Ovary (tissue), 3 donors: ENCODE measurements around the gene KIF2A.

Experiments used
- POLR2A ChIP-seq: fragments of 450-650 bp; IDR thresholded peaks from one replicate; pipeline ENCODE4 v1.6.1; 2017; ENCODE audit warnings: antibody characterized with exemption, mild to moderate bottlenecking, moderate library complexity
- TF ChIP-seq, protein P1 (sequence below), 3 donors: fragments of 450-650 bp in 2 of 3; fragments of 200-600 bp in 1 of 3; IDR thresholded peaks; one replicate each; pipeline versions ENCODE4 v1.5.1 to v1.8.0; 2016 to 2022; ENCODE audit warnings: antibody characterized with exemption in 3 of 3, mild to moderate bottlenecking in 1 of 3
- donor health status: DM: no; HTN: no; CAD: no.

DNA sequence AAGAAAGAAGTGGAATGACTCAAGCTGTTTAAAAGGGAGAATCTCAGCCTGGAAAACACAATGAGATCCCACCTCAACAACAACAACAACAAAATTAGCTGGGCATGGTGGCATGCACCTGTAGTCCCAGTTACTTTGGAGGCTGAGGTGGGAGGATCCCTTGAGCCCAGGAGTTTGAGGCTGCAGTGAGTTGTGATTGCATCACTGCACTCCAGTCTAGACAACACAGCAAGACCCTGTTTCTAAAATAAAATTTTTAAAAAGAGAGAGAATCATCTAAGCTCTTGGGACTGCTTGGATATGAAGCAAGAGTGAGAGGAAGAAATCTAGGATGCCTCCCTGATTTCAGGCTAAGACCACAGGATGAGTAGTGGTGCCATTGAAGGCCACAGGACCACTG lies 47.4 kb upstream of the KIF2A start:
- TF ChIP-seq POLR2A: no peak
- TF ChIP-seq, protein P1, sequence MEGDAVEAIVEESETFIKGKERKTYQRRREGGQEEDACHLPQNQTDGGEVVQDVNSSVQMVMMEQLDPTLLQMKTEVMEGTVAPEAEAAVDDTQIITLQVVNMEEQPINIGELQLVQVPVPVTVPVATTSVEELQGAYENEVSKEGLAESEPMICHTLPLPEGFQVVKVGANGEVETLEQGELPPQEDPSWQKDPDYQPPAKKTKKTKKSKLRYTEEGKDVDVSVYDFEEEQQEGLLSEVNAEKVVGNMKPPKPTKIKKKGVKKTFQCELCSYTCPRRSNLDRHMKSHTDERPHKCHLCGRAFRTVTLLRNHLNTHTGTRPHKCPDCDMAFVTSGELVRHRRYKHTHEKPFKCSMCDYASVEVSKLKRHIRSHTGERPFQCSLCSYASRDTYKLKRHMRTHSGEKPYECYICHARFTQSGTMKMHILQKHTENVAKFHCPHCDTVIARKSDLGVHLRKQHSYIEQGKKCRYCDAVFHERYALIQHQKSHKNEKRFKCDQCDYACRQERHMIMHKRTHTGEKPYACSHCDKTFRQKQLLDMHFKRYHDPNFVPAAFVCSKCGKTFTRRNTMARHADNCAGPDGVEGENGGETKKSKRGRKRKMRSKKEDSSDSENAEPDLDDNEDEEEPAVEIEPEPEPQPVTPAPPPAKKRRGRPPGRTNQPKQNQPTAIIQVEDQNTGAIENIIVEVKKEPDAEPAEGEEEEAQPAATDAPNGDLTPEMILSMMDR (IDR thresholded peaks at IDR 0.05): no peak
